ENCODE measurements around the gene DQX1. TPM values are rescaled to one million over a fixed set of nuclear protein-coding genes. Genes with fewer than 3 reads are reported as not detected.

DQX1 gene
- total and polyA plus RNA-seq, 2 of the 4 experiments (the other 2 are of a cell fraction), result 0.07 TPM; not detected in 1

DNA sequence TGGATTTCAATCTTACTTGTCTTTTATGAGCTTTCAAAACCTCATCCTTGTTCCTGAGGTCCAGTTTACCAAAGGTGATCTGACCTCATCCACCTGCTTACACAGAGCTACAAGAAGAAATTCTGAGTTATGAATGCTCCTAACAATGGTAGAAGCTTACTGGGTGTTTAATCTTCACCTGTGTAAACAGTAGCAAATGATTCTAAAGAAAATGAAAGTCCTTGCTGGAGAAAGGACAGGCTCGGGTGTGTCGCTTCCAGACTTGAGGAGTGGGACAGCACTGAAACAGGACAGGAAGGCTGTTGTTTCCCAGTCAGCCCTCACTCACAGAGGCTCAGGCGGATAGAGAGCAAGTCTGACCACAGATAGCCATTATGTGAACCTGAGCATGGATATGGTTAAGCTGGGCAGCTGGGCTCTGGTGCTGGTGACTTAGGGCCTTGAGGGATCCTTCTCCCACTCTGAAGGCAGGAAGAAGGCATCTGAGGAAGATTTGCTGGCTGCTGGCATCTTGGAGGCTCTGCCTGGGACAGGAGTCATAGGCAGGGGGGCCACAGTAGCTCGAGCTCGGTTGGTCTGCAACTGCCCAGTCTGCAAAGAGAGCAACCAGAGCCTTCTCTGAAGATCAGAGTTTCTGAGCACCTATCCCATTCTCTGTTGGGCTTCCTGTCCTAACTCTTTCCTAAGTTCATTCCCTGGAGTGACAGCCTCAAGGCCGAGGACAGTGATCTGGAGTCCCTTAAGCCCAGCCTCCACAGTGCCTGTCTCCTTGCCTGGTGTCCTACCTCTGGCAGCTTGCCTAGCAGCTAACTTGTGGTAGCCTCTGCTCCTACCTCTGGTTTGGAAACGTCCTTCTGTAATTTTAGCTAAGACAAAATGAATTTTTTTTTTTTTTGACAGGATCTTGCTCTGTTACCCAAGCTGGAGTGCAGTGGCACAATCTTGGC, 32.5 kb upstream of the DQX1 start:
- H2BK15ac ChIP-seq (ENCODE audit: low read depth, low read length), result no peak overlapping the region
- no peak for ATAC-seq (ENCODE audit: low read depth)
- no peak overlapping the region for H3K4me3 ChIP-seq (ENCODE audit: insufficient read depth, low read depth, low read length)
- 74% methylated on average over 2 of the region's 7 CpGs; no CpG with 5 or more reads in 1 of the 2 experiments for WGBS, 2 experiments (ENCODE audit: extremely low coverage in 2 of 2, insufficient read length in 1 of 2)
- H3K9ac ChIP-seq (ENCODE audit: low read depth, low read length), result no peak overlapping the region
- H3K4me2 ChIP-seq (ENCODE audit: low read depth, low read length), result no peak overlapping the region
- H4K5ac ChIP-seq (ENCODE audit: low read depth, low read length), result no peak overlapping the region
- no peak overlapping the region for H3K18ac ChIP-seq (ENCODE audit: low read depth, low read length)
- no peaks in the 10 kb centered on the region for H3K27me3 ChIP-seq (ENCODE audit: control insufficient read depth, insufficient read depth, low read length)
- no peak overlapping the region for H3K27ac ChIP-seq (ENCODE audit: insufficient read depth, low read length)
- in situ Hi-C loops (cut with MboI; ENCODE audit: low sequenced_read_pairs) (no loop called here), intact Hi-C loops (cut with micrococcal nuclease) (no loop called here), dilution Hi-C loops (cut with HindIII; ENCODE audit: low sequenced_read_pairs, unreplicated experiment) (no loop called here)
- H2AFZ ChIP-seq (replicated peaks; ENCODE audit: low read length, poor library complexity), result no peak overlapping the region
- H2BK20ac ChIP-seq (ENCODE audit: low read depth, low read length), result no peak overlapping the region
- no peak overlapping the region for H3K14ac ChIP-seq (replicated peaks; ENCODE audit: low read depth, low read length)
- POLR2A ChIA-PET (ENCODE audit: unreplicated experiment), result interaction anchor here (1.5 kb wide), 1 partner anchor 9 kb away, joined by 3 read pairs; no protein-coding TSS in a partner anchor
- peaks cover 8% of the 10 kb centered on the region; the same call in 1 of the 2 replicates for H3K4me1 ChIP-seq (ENCODE audit: control insufficient read depth, insufficient read depth, low read length)
- H2AK9ac ChIP-seq (replicated peaks; ENCODE audit: low read depth, low read length, poor library complexity), result no peak overlapping the region
- no peak overlapping the region for H3K56ac ChIP-seq (ENCODE audit: extremely low read depth, insufficient read depth, low read length)
- no TSS peak for BruUV-seq (replicated peaks)
- DNase-seq, result no peak
- CTCF ChIA-PET, result interaction anchor here (1.5 kb wide), 1 partner anchor 30 kb away, joined by 3 read pairs; no protein-coding TSS in a partner anchor
- peaks cover 14% of the 10 kb centered on the region for H3K36me3 ChIP-seq (ENCODE audit: control insufficient read depth, insufficient read depth, low read length)
- no peaks in the 10 kb centered on the region for H3K9me3 ChIP-seq (ENCODE audit: control insufficient read depth, insufficient read depth, low read length)
- no peaks in the 10 kb centered on the region for H4K20me1 ChIP-seq (ENCODE audit: insufficient read depth, low read length)
- TF ChIP-seq CEBPB (IDR thresholded peaks at IDR 0.05; ENCODE audit: low read depth, low read length), result no peak
- no peak for TF ChIP-seq BHLHE40 (IDR thresholded peaks at IDR 0.05; ENCODE audit: low read depth, low read length)
- TF ChIP-seq RCOR1 (IDR thresholded peaks at IDR 0.05; ENCODE audit: insufficient replicate concordance, low read length), result no peak
- TF ChIP-seq, protein P1, sequence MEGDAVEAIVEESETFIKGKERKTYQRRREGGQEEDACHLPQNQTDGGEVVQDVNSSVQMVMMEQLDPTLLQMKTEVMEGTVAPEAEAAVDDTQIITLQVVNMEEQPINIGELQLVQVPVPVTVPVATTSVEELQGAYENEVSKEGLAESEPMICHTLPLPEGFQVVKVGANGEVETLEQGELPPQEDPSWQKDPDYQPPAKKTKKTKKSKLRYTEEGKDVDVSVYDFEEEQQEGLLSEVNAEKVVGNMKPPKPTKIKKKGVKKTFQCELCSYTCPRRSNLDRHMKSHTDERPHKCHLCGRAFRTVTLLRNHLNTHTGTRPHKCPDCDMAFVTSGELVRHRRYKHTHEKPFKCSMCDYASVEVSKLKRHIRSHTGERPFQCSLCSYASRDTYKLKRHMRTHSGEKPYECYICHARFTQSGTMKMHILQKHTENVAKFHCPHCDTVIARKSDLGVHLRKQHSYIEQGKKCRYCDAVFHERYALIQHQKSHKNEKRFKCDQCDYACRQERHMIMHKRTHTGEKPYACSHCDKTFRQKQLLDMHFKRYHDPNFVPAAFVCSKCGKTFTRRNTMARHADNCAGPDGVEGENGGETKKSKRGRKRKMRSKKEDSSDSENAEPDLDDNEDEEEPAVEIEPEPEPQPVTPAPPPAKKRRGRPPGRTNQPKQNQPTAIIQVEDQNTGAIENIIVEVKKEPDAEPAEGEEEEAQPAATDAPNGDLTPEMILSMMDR (conservative IDR thresholded peaks at IDR 0.05; ENCODE audit: low read depth, low read length), result no peak
- no peak for TF ChIP-seq POLR2A (IDR thresholded peaks at IDR 0.05; ENCODE audit: low read depth, low read length)
- TF ChIP-seq, protein P2, sequence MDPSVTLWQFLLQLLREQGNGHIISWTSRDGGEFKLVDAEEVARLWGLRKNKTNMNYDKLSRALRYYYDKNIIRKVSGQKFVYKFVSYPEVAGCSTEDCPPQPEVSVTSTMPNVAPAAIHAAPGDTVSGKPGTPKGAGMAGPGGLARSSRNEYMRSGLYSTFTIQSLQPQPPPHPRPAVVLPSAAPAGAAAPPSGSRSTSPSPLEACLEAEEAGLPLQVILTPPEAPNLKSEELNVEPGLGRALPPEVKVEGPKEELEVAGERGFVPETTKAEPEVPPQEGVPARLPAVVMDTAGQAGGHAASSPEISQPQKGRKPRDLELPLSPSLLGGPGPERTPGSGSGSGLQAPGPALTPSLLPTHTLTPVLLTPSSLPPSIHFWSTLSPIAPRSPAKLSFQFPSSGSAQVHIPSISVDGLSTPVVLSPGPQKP (IDR thresholded peaks at IDR 0.05; ENCODE audit: borderline replicate concordance, low read depth, low read length), result no peak
- TF ChIP-seq, protein P3, sequence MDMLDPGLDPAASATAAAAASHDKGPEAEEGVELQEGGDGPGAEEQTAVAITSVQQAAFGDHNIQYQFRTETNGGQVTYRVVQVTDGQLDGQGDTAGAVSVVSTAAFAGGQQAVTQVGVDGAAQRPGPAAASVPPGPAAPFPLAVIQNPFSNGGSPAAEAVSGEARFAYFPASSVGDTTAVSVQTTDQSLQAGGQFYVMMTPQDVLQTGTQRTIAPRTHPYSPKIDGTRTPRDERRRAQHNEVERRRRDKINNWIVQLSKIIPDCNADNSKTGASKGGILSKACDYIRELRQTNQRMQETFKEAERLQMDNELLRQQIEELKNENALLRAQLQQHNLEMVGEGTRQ (IDR thresholded peaks at IDR 0.05; ENCODE audit: low read depth, low read length), result no peak
- no peak for TF ChIP-seq MAFK (IDR thresholded peaks at IDR 0.05; ENCODE audit: low read depth, low read length)
- TF ChIP-seq MXI1 (IDR thresholded peaks at IDR 0.05; ENCODE audit: borderline replicate concordance, low read depth, low read length), result no peak
- H3K23ac ChIP-seq (ENCODE audit: low read depth, low read length), result no peak overlapping the region
- H4K8ac ChIP-seq (ENCODE audit: low read depth in 2 of 2, low read length in 2 of 2), result no peak overlapping the region
- peaks cover 6 to 30% of the 10 kb centered on the region in 2 experiments; a peak in 3 of 4 replicates for H3K79me1 ChIP-seq (ENCODE audit: low read depth in 1 of 2, low read length in 2 of 2)
- no peak overlapping the region for H2BK5ac ChIP-seq (ENCODE audit: low read depth, low read length, poor library complexity, severe bottlenecking)
- 0 out of 2 replicates have a peak, but pooled peaks cover 13% of the 10 kb centered on the region for H3K9me1 ChIP-seq (ENCODE audit: insufficient read depth, low read length)
- H3K4ac ChIP-seq (ENCODE audit: low read depth, low read length), result no peak overlapping the region
- no peak overlapping the region for H4K91ac ChIP-seq (ENCODE audit: insufficient read depth, low read depth, low read length)
- H2AK5ac ChIP-seq (ENCODE audit: low read depth, low read length), result no peak overlapping the region; the same call in 1 of the 2 replicates
- H2BK120ac ChIP-seq (ENCODE audit: low read depth, low read length), result no peak overlapping the region

Measured in IMR-90 (cell line).